ENCODE data around the gene MMP11.

MMP11 gene

GRCh38 chr22:23831261-23831660 lies 58.6 kb downstream of the MMP11 start:
- DNase-seq (ENCODE audit: low spot score), result no peak

- DNase-seq (ENCODE audit: low spot score), result no peak
Observed at GRCh38 chr22:23831781-23832180, 59.1 kb downstream of the MMP11 start.

- DNase-seq (ENCODE audit: low spot score), result no peak
Observed at GRCh38 chr22:23832226-23833016, 59.8 kb downstream of the MMP11 start.

GRCh38 chr22:23833017-23833751 lies 60.5 kb downstream of the MMP11 start:
- DNase-seq (ENCODE audit: low spot score), result no peak

Data from AG08395 (cell line).